Stimulated activated CD4-positive, alpha-beta T cell treated with anti-CD3 and anti-CD28 coated beads, Interleukin-2, amount 100 ng/mL, for 4 hours (primary cell): ENCODE results near the gene OMG.
"Not testable (repeated sequence)": the region's sequence is repeated elsewhere in the genome, so short reads cannot be mapped to it uniquely, and the experiment has no call there.

ENCODE experiments used
- DNase-seq: peaks from one replicate; pipeline ENCODE4 v3.0.0-alpha.2; 2020; ENCODE audit warnings: low read depth

Gene OMG

GRCh38 chr17:31262923-31263322, 34.1 kb downstream of the OMG start:
- not testable (repeated sequence) for DNase-seq

DNA sequence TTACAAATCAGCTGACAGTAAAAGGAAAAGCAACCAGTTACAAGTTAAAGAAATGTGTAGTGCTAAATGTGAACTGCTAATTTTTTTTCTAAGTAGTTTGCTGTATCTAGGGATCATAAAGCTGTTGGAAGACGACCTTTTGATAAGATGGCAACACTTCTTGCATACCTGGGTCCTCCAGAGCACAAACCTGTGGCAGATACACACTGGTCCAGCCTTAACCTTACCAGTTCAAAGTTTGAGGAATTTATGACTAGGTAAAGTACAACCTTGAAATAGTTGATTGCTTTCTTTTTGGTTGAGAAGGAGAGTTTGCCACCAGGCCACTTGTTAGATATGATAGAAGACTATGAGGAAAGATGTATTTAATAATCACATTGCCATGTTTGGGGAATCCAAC, 35.4 kb downstream of the OMG start:
- no peak for DNase-seq

- DNase-seq: no peak
These were observed 36.9 kb downstream of the OMG start for GRCh38 chr17:31260151-31260550.

- no peak for DNase-seq
These were observed 40.1 kb downstream of the OMG start for GRCh38 chr17:31256936-31257335.

GRCh38 chr17:31254654-31255053, 42.4 kb downstream of the OMG start:
- DNase-seq: no peak

- no peak for DNase-seq
These were observed 44.3 kb downstream of the OMG start for GRCh38 chr17:31252741-31253140.

- no peak for DNase-seq
These were observed 45.1 kb downstream of the OMG start for GRCh38 chr17:31251970-31252328.

DNA sequence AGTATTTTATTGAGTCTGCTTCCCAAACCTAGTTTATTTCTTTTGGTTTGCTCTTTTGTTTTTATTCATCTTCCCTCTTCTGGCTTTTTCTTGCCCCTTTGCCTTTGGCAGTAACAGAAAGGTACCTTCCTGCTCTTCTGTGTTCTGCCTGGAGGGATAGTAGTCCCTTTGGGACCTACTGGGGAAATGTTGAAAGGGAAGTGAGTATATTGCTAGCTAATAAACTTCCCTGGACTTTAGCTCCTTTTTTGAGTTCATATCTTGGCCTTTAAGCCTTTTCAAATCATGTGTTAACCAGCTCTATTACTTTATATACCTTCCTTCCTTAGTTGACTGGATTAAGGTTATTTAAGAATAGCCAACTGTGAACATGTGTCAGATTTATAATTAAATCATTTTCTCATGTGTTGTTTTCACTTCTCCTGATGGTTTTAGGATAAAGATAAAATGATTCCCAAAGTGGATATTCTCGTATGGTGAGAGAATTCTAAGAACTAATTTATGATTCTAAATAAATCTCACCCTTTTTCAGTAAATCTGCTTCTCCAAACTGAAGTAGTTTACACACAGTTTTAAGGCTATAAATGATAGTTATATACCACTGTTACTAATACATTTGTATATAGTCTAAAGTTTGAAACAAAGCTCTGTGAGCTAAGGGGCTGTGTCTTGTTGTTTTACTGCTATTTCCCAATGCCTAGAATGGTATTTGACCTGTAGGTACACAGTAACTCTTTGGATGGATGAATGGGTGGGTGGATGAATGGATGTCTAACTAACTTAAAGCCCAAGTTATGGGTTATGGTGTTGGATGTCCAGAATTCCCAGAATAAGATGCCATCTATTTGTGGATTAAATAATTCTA, 45.7 kb downstream of the OMG start:
- no peak for DNase-seq

- DNase-seq: no peak
These were observed 46.8 kb downstream of the OMG start for GRCh38 chr17:31250229-31250628.

DNA sequence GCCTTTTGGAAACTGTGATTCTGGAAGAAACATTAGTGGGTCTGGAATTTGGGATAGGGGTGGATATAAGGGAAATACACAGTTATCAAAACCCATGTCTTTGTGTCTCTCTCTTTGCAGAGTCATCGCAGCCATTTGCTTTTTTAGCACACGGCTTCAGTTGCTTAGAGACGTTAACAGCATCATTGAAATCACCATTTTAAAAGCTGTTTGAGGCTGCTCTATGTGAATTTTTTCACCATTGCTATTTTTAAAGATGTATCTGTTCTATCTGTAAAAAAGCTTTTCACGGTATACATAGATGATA, 47.3 kb downstream of the OMG start:
- DNase-seq: no peak

- DNase-seq: no peak
These were observed 47.8 kb downstream of the OMG start for GRCh38 chr17:31248986-31249834.
